Hepatocyte (in vitro differentiated cells): ENCODE data around the gene NPBWR2. TPM values are rescaled to one million over a fixed set of nuclear protein-coding genes. Genes with fewer than 3 reads are reported as not detected.

Experiments
- DNase-seq: peaks from one replicate; pipeline ENCODE4 v3.0.0-alpha.2; 2016; ENCODE audit warnings: low spot score
- H2AFZ ChIP-seq: fragments of 200-600 bp; sonication (generic); 2 replicates; pipeline ENCODE4 v1.6.0; 2016; ENCODE audit warnings: antibody characterized with exemption, mild to moderate bottlenecking
- H3K27ac ChIP-seq: fragments of 200-600 bp; sonication (generic); 2 replicates; pipeline ENCODE4 v1.5.1; 2016; ENCODE audit warnings: mild to moderate bottlenecking
- H3K27me3 ChIP-seq: fragments of 200-600 bp; sonication (generic); 2 replicates; pipeline ENCODE4 v1.6.1; 2016
- H3K36me3 ChIP-seq: fragments of 200-600 bp; sonication (generic); replicated peaks from 2 replicates; pipeline ENCODE4 v1.5.1; 2016; ENCODE audit warnings: low read depth; ENCODE audit not compliant: insufficient read depth
- H3K4me1 ChIP-seq: fragments of 200-600 bp; sonication (generic); 2 replicates; pipeline ENCODE4 v1.5.1; 2016; ENCODE audit warnings: mild to moderate bottlenecking, moderate library complexity; ENCODE audit not compliant: insufficient read depth
- H3K4me2 ChIP-seq: fragments of 200-600 bp; sonication (generic); 2 replicates; pipeline ENCODE4 v1.6.0; 2016
- H3K4me3 ChIP-seq: fragments of 200-600 bp; sonication (generic); 2 replicates; pipeline ENCODE4 v1.5.1; 2016; ENCODE audit warnings: mild to moderate bottlenecking
- H3K79me2 ChIP-seq: fragments of 200-600 bp; sonication (generic); 2 replicates; pipeline ENCODE4 v1.6.0; 2017; ENCODE audit warnings: mild to moderate bottlenecking
- H3K9me2 ChIP-seq: fragments of 200-600 bp; sonication (generic); replicated peaks from 2 replicates; pipeline ENCODE4 v1.6.0; 2017; ENCODE audit warnings: mild to moderate bottlenecking; ENCODE audit not compliant: insufficient read depth
- H3K9me3 ChIP-seq: fragments of 200-600 bp; sonication (generic); 2 replicates; pipeline ENCODE4 v1.5.1; 2016; ENCODE audit warnings: low read depth, mild to moderate bottlenecking
- H4K20me1 ChIP-seq: fragments of 200-600 bp; sonication (generic); 2 replicates; pipeline ENCODE4 v1.6.0; 2016; ENCODE audit warnings: mild to moderate bottlenecking; ENCODE audit not compliant: insufficient read depth, poor library complexity, severe bottlenecking
- CTCF ChIP-seq: fragments of 200-600 bp; sonication (generic); IDR thresholded peaks from 2 replicates; pipeline ENCODE4 v1.5.1; 2016; ENCODE audit warnings: antibody characterized with exemption, mild to moderate bottlenecking; ENCODE audit not compliant: poor library complexity
- EZH2 ChIP-seq: fragments of 200-600 bp; sonication (generic); IDR thresholded peaks from 2 replicates; pipeline ENCODE4 v1.6.1; 2016; ENCODE audit warnings: antibody characterized with exemption, mild to moderate bottlenecking, borderline replicate concordance
- EZH2phosphoT487 ChIP-seq: fragments of 200-600 bp; sonication (generic); IDR thresholded peaks from one replicate; pipeline ENCODE4 v1.6.1; 2018; ENCODE audit warnings: antibody characterized with exemption, mild to moderate bottlenecking, low read depth, moderate library complexity; ENCODE audit not compliant: unreplicated experiment, severe bottlenecking
- WGBS: methylation state at CpG from one replicate; pipeline ENCODE4 v1.1.6; 2016; ENCODE audit warnings: low lambda C conversion rate; ENCODE audit errors: missing lambda C conversion rate; 5-methylcytosine and 5-hydroxymethylcytosine counted together
- polyA plus RNA-seq: library from polyadenylated mRNA; unstranded; fragments of >200 nt; fragmentation: Nextera tagmentation; extraction: Ambion mirVana; gene quantifications from 2 replicates; pipeline ENCODE4 v1.2.1, GENCODE V29; 2016
- total RNA-seq: library from RNA; depleted of rRNA; stranded (reverse); fragments of >200 nt; gene quantifications from 2 replicates; pipeline ENCODE4 v1.2.3, GENCODE V29; 2014

The NPBWR2 gene
- total and polyA plus RNA-seq, 2 experiments from 2014 or later, result not detected

GRCh38 chr20:64108731-64109681 is 1.6 kb upstream of the NPBWR2 start:
- H2AFZ ChIP-seq, result no peak overlapping the region
- DNase-seq, result no peak
- no peak overlapping the region for H3K4me3 ChIP-seq
- no peaks in the 10 kb centered on the region for H3K4me1 ChIP-seq
- H3K27me3 ChIP-seq, result no peaks in the 10 kb centered on the region
- no peak for TF ChIP-seq CTCF
- no peak for TF ChIP-seq EZH2phosphoT487
- TF ChIP-seq EZH2, result no peak
- WGBS, result 83% methylated on average over 25 of the region's 26 CpGs
- no peaks in the 10 kb centered on the region for H3K79me2 ChIP-seq
- H3K4me2 ChIP-seq, result no peak overlapping the region
- no peaks in the 10 kb centered on the region for H3K9me3 ChIP-seq
- H3K9me2 ChIP-seq, result no peaks in the 10 kb centered on the region
- no peak overlapping the region for H3K27ac ChIP-seq
- H4K20me1 ChIP-seq, result no peaks in the 10 kb centered on the region
- no peaks in the 10 kb centered on the region for H3K36me3 ChIP-seq

GRCh38 chr20:64107736-64108457 is 532 bp upstream of the NPBWR2 start:
- Histone ChIP-seq H3K4me2 (no peak overlapping the region), H3K9me3 (no peaks in the 10 kb centered on the region), H3K79me2 (no peaks in the 10 kb centered on the region), H4K20me1 (no peaks in the 10 kb centered on the region), H3K9me2 (no peaks in the 10 kb centered on the region), H3K27me3 (peaks cover 8% of the 10 kb centered on the region), H2AFZ (no peak overlapping the region), H3K4me3 (no peak overlapping the region), H3K4me1 (no peaks in the 10 kb centered on the region), H3K36me3 (no peaks in the 10 kb centered on the region), H3K27ac (no peak overlapping the region)
- DNase-seq, result no peak
- TF ChIP-seq EZH2phosphoT487 (no peak), CTCF (no peak), EZH2 (no peak)
- WGBS, result 85% methylated on average over 19 of the region's 19 CpGs

GRCh38 chr20:64106435-64106961 is 867 bp downstream of the NPBWR2 start:
- H3K36me3 ChIP-seq, result no peaks in the 10 kb centered on the region
- H3K79me2 ChIP-seq, result no peaks in the 10 kb centered on the region
- H3K27ac ChIP-seq, result no peak overlapping the region
- no peak for TF ChIP-seq EZH2
- TF ChIP-seq CTCF, result no peak
- TF ChIP-seq EZH2phosphoT487, result no peak
- no peak overlapping the region for H3K4me2 ChIP-seq
- DNase-seq, result no peak
- no peak overlapping the region for H3K4me3 ChIP-seq
- H3K9me2 ChIP-seq, result no peaks in the 10 kb centered on the region
- H3K9me3 ChIP-seq, result no peaks in the 10 kb centered on the region
- no peak overlapping the region for H2AFZ ChIP-seq
- no peaks in the 10 kb centered on the region for H4K20me1 ChIP-seq
- H3K4me1 ChIP-seq, result peaks cover 8% of the 10 kb centered on the region
- WGBS, result 93% methylated on average over 28 of the region's 28 CpGs
- peaks cover 21% of the 10 kb centered on the region for H3K27me3 ChIP-seq
